GM10266 (cell line): ENCODE data around the gene SRCAP.

Experiments
- DNase-seq: peaks from one replicate; pipeline ENCODE4 v3.0.0; 2012; ENCODE audit errors: extremely low spot score
- CTCF ChIP-seq: IDR thresholded peaks from 2 replicates; pipeline ENCODE4 v1.5.1; 2012; ENCODE audit warnings: mild to moderate bottlenecking, low read depth; ENCODE audit not compliant: control insufficient read depth, insufficient read depth; ENCODE audit errors: missing control alignments

Gene SRCAP

DNA sequence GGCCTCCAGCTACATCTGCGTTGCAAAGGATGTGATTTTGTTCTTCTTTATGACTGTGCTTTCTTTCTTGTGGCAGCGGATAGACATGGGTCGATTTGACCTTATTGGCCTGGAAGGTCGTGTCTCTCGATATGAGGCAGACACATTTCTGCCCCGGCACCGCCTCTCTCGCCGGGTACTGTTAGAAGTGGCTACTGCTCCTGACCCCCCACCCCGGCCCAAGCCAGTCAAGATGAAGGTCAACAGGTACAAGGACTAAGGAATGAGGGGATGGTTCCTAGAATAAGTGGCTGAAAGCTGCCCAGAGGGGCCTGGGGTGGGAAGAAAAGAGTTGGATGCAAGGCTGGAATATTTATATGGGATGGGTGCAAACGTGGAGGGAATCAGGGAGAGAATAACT is 21.1 kb downstream of the SRCAP start:
- no peak for TF ChIP-seq CTCF
- DNase-seq, result no peak

- no peak for DNase-seq
- no peak for TF ChIP-seq CTCF
Measured at GRCh38 chr16:30720694-30721093, 21.7 kb downstream of the SRCAP start.

DNA sequence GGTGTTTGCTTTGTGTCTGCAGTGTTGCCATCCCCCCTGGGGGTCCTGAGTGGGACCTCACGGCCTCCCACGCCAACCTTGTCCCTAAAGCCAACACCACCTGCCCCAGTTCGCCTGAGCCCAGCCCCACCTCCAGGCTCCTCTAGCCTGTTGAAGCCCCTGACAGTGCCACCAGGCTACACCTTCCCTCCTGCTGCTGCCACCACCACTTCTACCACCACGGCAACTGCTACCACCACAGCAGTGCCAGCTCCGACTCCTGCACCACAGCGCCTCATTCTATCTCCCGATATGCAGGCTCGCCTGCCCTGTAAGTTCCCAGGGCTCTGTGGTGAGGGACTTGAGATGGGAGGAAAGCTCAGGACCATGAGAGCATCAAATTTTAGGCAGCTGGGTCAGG is 22.2 kb downstream of the SRCAP start:
- no peak for TF ChIP-seq CTCF
- DNase-seq, result no peak

DNA sequence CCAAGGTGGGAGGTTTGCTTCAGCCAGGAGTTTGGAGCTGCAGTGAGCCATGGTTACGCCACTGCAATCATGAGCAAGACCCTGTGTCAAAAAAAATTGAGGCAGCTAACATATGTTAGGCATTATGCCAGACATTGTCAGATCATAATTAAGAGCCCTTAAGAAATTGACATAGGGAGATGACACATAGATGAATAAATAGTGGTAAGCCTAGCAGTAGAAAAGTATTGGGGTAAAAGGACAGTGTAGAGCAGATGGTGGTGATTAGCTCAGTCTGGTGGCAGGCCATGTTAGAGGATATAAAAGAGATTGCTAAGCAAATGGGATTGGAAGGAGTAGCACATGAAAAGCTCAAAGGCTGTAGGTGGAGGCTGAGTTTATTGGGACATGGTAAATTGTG is 22.6 kb downstream of the SRCAP start:
- no peak for DNase-seq
- no peak for TF ChIP-seq CTCF

GRCh38 chr16:30722443-30722842 is 23.5 kb downstream of the SRCAP start:
- TF ChIP-seq CTCF, result peak; percentile 21
- DNase-seq, result no peak

- TF ChIP-seq CTCF, result no peak
Measured at GRCh38 chr16:30722916-30723315, 23.9 kb downstream of the SRCAP start.

DNA sequence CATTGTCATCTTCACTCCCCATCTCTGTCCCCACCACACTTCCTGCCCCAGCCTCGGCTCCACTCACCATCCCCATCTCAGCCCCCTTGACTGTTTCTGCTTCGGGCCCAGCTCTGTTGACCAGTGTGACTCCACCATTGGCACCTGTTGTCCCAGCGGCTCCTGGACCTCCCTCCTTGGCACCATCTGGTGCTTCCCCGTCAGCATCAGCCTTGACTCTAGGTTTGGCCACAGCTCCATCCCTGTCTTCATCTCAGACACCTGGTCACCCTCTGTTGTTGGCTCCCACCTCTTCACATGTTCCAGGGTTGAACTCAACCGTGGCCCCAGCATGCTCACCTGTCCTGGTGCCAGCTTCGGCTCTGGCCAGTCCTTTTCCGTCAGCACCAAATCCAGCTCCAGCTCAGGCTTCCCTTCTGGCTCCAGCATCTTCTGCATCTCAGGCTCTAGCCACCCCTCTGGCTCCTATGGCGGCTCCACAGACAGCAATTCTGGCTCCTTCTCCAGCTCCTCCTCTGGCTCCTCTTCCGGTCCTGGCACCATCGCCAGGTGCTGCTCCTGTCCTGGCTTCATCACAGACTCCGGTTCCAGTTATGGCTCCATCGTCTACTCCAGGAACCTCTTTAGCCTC is 24.9 kb downstream of the SRCAP start:
- no peak for TF ChIP-seq CTCF
- DNase-seq, result no peak

More at GRCh38 chr16:30722916-30723315, 23.9 kb downstream of the SRCAP start:
- DNase-seq, result no peak
